ENCODE data around the gene INPP1. TPM values are rescaled to one million over a fixed set of nuclear protein-coding genes. Genes with fewer than 3 reads are reported as not detected.
"Not testable (repeated sequence)": the region's sequence is repeated elsewhere in the genome, so short reads cannot be mapped to it uniquely, and the experiment has no call there.

INPP1 gene
- polyA plus RNA-seq, 3 donors: 13.1 to 35.2 (median 27.1) TPM

DNA sequence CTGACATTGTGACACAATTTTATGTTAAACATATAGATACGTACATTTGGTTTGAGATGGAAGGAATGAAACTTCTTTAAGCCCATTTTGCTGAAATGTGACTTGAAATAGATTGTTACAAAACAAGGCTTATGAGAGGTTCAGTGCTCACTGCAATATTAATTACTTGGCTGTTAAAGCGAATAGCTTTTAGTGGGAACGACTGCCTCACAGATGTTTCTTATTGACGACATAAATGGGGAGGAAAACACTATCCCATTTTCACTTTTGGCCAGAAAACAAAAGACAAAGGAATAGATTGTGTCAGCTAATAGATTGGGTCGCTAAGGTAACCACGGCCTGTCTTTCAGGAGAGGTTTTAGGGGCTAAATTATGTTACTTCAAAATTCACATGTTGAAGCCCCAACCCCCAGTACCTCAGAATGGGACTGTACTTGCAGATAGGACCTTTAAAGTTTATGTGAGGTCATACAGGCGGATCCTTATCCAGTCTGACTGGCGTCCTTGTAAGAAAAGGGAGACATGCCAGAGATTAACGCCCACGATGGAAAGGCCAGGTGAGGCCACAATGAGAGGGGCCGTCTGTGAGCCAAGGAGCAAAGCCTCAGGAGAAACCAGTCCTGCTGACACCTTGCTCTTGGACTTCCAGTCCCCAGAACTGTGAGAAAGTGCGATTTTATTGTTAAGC is 10.8 kb downstream of the INPP1 start:
- 42 to 60% (median 60%) methylated on average over 12 of the region's 12 CpGs for WGBS, 3 donors
- H3K27ac ChIP-seq (ENCODE audit: low read depth, low read length): no peak overlapping the region

DNA sequence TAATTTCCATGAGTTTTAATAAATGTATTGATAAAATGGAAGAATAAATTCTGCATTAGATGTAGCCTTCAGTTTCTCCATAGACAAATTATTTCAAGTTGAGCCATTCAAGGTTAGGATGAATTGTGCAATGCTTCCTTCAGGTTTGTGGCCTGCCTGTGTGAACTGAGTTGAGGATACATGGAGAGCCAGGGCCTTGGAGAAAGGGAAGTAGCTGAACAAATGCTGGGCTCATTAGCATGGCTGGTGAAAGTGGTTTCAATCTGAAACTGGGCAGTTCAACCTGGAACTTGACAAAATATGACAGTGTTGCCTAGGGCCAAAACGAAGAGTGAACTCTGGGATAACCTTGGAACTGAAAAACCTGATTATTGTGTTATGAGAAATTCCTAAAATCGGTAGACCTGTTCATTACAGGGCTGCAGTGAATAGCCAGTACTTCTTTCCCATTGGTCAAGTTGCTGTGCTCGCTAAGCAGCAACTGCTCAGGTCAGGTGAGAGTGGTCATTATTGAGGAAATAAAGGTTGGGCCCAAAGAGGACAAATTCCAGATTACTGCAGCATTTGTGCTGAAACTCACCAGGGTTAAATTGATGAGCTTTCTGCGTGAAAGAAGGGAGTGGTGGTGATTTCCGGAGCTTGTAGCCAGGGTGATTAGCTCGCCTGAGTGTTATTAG is 12.7 kb downstream of the INPP1 start:
- 49 to 58% (median 53%) methylated on average over 6 of the region's 6 CpGs for WGBS, 3 donors
- no peak overlapping the region for H3K27ac ChIP-seq (ENCODE audit: low read depth, low read length)

DNA sequence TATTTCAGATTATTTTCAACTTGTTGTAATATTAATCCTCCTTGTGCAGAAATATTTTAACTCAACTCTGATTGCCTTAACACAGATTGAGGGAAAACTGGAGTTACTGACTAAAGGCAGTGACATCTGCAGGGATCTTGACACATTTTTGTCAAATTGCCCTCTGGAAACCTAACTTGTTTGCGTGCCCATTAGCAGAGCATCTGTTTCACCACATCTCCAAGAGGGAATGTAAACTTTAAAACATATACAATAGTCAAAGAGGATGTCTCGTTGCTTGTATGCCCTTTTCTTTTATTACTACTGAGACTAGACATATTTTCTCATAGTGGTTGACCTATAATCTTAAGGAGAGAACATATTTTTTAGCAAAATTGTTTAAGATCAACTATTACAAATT is 14.2 kb downstream of the INPP1 start:
- 49 to 73% (median 72%) methylated on average over 2 of the region's 2 CpGs for WGBS, 3 donors
- no peak overlapping the region for H3K27ac ChIP-seq (ENCODE audit: low read depth, low read length)

DNA sequence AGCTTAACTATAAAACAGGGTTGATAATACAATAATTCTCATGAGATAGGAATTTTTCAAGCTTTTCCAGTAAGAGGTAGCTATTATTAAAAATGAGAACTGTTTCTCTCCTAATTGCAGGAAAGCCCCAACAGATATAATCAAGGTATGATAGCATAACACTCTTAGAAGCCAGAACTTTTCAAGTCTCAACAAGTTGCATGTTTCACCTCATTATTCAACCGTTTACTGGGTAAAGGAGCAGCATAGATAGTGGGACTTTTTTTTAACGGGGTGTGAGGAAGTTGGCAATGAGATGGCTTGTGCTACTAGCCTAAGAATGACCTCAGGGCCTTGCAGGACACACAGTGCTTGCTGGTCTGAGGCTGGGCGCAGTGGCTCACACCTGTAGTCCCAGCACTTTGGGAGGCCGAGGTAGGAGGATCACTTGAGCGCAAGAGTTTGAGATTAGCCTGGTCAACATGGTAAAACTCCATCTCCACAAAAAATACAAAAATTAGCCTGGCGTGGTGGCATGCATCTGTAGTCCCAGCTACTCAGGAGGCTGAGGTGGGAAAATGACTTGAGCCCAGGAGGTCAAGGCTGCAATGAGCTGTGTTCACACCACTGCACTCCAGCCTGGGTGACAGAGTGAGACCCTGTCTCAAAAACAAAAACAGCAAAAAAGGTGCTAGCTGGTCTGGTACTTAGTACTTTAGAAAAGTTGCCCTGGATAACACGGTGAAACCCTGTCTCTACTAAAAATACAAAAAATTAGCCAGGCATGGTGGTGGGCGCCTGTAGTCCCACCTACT is 15.5 kb downstream of the INPP1 start:
- not testable (repeated sequence) for H3K27ac ChIP-seq (ENCODE audit: low read depth, low read length)
- 75 to 80% (median 77%) methylated on average over 8 of the region's 8 CpGs for WGBS, 3 donors

DNA sequence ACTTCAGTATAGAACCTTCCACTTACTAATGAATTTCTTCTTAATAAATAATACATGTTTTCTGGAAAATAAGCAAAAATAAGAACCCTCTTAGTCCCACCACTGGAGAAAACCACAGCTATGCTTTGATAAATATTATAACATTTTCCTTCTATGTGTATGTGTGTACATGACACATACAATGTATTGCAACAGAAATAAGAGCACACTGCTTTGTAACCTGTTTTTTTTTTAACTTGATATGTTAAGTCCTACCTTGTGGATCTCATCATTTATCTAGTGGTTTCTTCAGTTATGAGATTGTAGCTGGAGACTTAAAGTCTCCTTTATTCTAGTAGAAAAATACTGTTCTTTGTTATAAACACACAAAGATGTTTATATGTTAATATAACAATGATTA is 17.2 kb downstream of the INPP1 start:
- H3K27ac ChIP-seq (ENCODE audit: low read depth, low read length): no peak overlapping the region

DNA sequence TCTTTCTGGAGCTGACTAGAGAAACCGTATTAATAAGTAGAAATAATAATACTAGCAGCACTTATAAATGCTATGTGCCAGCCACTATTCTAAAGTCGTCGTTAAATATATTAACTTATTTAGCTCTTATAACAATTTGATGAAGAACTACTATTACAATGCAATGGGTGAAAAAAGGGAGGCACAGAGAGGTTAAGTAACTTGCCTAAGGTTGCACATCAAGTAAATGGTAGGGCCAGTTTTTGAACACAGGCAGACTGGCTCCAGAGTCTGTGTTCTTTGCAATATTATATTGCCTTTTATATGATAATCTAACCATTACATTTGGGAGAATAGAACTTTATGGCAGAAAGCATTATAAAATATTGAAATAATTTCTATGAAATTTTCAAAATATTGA is 17.6 kb downstream of the INPP1 start:
- 94 to 98% (median 97%) methylated on average over 3 of the region's 3 CpGs for WGBS, 3 donors
- no peak overlapping the region for H3K27ac ChIP-seq (ENCODE audit: low read depth, low read length)

DNA sequence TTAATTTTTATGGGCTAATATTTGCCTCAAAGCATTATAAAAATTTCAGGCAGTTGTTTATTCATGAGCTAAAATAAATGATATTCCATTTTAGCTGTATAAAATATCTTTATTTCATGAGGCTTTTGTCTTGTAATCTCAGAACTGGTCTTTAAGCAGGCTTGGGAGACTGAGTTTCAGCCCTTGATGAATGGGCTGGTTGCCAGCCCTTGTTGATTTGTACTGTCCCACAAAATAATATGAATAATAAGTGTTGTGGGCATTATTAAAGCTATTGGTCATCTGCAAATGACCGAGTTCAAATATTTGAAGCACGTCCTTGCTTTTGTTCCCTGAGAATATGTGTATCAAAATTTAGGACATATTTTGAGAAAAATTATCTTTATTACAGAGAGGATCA is 18.2 kb downstream of the INPP1 start:
- H3K27ac ChIP-seq (ENCODE audit: low read depth, low read length): no peak overlapping the region
- 46 to 95% (median 70%) methylated on average over 2 of the region's 2 CpGs for WGBS, 3 donors

DNA sequence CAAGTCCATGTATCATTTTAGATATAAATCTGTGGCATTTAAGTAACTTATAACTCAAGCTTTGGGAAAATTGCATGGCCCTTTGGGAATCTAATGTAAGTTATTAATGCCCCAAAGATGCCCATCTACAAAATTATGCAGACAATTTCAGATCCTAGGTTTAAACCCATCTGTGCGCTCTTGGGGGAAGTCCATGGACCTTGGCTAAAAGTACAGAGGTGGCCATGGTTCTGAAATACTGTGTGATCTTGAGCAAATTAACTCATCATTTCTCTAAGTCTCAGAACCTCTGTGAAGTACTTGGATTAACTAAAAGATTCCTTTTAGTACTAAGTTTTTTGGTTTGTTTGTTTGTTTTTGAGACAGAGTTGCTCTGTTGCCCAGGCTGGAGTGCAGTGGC is 19.5 kb downstream of the INPP1 start:
- 100% methylated on average over 1 of the region's 1 CpG for WGBS, 3 donors
- H3K27ac ChIP-seq (ENCODE audit: low read depth, low read length): no peak overlapping the region

DNA sequence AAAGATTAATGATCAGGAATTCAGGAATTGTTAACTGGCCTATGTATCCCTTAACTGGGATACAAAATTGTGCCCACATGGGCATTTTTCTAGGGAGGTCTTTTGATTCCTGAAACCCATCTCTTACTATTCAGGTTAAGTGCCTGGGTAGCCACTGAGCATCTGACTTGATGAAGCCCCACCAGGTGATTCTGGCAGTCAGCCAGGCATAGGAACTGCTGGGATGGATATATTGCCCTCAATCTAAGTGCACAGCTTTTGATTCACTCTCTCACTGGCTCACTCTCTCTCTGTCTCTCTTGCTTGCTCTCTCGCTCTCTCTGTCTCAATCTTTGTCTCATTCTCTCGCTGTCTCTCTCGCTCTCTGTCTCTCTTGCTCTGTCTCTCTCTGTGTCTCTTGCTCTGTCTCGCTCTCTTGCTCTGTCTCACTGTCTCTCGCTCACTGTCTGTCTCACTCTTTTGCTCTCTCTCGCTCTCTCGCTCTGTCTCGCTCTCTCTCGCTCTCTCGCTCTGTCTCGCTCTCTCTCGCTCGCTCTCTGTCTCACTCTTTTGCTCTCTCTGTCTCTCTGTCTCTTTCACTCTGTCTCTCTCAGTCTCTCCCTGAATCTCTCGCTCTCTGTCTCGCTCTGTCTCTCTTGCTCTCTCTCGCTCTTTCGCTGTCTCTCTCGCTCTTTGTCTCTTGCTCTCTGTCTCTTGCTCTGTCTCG is 22.3 kb downstream of the INPP1 start:
- H3K27ac ChIP-seq (ENCODE audit: low read depth, low read length): no peak overlapping the region
- WGBS, 3 donors: 92 to 99% (median 97%) methylated on average over 18 to 19 of the region's 19 CpGs

DNA sequence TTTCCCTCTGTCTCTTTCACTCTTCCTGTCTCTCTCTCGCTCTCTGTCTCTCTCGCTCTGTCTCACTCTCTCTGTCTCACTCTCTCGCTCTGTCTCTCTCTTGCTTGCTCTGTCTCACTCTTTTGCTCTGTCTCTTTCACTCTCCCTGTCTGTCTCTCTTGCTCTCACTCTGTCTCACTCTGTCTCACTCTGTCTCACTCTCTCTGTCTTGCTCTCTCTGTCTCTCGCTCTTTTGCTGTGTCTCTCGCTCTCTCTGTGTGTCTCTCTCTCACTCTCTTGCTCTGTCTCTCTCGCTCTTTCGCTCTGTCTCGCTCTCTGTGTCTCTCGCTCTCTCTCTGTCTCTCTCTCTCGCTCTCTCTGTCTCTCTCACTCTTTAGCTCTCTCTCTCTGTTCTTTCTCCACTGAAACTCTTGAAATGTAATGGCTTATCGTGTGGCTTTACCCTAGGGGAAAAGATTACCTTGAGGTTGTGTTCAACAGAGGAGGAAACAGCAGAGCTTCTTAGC is 22.9 kb downstream of the INPP1 start:
- WGBS, 3 donors: 88 to 94% (median 89%) methylated on average over 11 of the region's 11 CpGs
- no peak overlapping the region for H3K27ac ChIP-seq (ENCODE audit: low read depth, low read length)

DNA sequence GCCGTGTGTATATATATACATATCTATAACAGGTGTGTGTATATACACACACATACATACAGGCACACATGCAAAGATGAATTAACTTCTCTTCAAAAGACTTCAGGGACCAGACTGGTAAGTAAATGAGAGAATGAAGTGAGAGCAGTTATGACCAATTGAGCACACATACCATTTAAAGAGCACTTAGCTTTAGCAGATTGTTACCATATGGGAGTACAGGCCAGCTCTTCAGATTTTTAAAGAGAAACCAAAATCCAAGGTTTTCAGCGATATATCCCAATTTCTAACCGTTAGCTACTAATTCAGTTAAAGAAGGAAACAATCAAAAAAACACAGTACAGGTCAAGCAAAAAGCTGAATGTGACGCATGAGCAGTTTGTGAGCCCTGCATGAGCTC is 23.7 kb downstream of the INPP1 start:
- no peak overlapping the region for H3K27ac ChIP-seq (ENCODE audit: low read depth, low read length)
- 93 to 97% (median 95%) methylated on average over 4 of the region's 4 CpGs for WGBS, 3 donors

DNA sequence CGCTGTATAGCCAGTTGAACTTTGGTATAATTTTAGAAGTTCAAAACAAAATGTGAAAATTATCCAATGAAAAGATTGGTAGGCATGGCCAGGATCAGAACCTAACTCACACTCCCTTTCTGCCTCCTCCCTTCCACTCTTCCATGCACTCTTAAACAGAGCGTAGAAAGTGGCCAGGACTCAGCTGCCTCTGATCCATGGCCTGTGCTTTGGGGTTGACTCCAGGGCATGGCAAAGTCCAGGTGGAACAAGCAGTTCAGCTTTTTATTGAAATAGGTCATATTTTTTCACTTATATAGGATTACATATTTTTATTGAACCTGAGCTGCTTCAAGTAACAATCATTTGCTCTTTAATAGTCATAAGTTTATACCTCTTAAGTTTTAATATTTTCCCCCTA is 26.2 kb downstream of the INPP1 start:
- H3K27ac ChIP-seq (ENCODE audit: low read depth, low read length): no peak overlapping the region
- 76 to 99% (median 97%) methylated on average over 2 of the region's 2 CpGs for WGBS, 3 donors

DNA sequence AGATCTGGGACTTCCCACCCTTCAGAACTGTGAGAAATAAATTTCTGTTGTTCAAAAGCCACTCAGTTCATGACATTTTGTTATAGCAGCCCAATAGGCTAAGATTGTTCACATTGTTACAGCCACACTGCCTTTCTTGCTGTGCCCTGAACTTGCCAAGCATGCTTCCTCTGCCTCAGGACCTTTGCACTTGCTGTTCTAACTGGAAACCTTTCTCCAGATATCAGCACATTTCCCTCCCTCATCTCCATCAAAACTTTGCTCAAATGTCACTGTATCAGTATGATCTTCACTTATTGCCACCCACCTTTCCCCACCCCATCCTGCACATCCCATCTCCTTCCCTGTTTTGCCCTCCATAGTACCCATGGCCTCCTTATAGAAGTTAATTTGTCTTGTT is 32.7 kb downstream of the INPP1 start:
- no peak overlapping the region for H3K27ac ChIP-seq (ENCODE audit: low read depth, low read length)

DNA sequence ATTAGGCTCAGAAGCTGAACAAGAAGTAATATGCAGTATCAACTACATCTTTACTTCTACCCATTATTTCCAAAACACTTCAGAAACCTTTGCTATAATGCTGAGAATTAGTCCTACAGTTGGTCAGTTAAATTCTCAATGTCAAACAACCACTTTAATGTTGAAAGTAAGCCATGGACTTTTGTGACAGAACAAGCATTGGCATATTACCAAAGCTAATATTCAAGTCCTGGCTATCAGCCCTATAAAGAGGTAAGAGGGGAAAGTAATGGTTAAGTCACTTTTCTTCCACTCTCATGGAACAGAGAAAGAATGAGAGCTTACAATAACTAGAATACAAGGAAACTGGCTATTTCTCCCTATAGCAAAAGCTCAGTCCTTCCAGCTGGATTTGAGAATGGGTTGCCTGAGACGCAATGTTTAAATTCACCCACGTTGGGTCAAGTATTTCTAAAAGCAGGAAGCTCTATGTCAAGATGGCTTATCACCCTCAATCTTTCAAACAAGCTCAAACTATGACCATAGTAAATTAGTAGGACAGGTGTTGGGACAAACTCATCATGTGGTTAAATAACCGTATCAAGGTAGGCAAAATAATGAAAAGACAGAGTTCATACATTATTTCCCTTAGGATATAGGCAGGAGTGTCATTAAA is 33.3 kb downstream of the INPP1 start:
- no peak overlapping the region for H3K27ac ChIP-seq (ENCODE audit: low read depth, low read length)
- WGBS, 3 donors: 65 to 79% (median 76%) methylated on average over 3 of the region's 3 CpGs

DNA sequence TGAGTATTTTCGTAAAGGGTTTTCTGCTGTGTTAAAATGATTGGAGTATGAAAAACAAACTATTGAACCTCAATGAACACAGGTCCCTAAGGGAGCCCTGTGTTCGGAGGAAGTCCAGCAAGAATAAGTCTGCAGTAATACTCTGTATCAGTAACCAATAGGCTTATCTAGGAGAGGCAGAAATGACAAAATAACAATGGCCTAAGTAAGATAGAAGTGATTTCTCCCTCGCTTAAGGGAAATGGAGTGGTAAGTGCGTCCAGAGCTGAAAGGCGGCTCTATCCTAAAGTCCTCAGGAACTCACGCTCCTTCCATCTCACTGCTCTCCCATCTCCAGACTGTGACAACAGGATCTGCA is 35.5 kb downstream of the INPP1 start:
- WGBS, 3 donors: 77 to 87% (median 85%) methylated on average over 6 of the region's 6 CpGs
- no peak overlapping the region for H3K27ac ChIP-seq (ENCODE audit: low read depth, low read length)

DNA sequence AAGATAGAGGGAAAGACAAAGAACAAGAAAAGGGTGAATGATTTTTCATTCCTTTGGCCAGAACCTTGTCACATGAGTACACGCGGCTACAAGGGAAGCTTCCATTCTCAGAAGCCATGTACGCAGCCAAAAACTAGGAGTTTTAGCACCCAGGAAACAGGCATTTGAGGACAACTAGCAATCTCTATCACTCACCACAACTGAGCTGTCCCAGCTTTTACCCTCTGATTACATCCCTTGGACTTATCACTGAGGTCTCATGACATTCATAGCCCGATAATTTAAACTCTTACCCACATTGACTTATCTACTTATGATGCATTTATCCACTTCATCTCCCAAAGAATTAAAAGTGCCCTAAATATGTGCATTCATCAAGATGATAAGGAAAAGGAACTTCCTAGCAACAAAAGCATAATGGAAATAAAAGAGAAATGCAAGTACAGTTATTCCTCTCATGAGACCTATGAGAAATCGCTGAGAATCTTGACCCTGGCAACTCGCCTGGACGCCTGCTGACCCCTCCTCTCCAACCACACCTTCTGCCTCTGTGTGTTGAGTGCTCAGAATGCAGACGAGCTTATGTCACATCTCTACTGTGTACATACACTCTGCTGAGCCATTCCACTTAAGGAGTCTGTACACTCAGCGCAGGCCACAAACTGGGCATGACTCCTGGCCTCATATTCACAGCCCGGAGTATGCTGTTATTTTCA is 36.0 kb downstream of the INPP1 start:
- WGBS, 3 donors: 56 to 70% (median 62%) methylated on average over 10 of the region's 10 CpGs
- H3K27ac ChIP-seq (ENCODE audit: low read depth, low read length): no peak overlapping the region

DNA sequence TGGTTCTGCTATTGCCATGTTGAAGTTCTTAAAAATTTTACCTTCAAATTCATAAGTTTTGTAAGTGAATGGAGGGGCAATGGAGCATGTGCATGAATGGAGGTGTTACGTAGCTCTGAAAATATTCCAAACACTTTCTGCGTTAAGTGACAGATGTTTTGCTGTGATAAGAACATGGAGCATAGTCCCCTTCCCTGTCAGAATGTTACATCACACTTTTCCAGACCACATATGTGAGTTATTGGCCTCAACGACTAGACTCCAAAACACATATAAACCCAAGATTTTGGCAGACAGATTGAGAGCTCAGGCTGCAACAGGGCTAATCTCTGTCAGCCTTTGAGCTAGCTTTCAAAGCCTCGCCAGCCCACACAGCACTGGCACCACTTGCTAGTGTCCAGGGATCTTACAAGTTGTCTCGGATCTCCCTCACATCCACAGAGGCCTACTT is 37.6 kb downstream of the INPP1 start:
- 70 to 73% (median 72%) methylated on average over 5 of the region's 5 CpGs for WGBS, 3 donors
- no peak overlapping the region for H3K27ac ChIP-seq (ENCODE audit: low read depth, low read length)

DNA sequence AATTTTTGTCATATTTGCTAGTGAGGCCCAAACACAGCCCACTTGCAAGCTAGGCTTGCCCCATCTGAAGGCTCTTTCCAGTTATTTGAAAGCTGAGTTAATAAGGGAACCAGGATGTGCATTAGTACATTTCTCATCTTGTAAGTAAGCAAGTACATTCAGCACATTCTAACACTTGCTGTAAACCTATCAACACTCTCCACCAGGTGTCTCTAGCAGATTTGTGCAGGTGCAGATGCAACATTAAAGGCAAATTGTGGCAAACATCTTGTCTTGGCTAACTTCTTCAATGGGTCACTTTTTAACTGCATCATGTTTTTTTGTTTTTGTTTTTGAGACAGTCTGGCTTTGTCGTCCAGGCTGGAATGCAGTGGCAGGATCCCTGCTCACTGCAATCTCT is 39.5 kb downstream of the INPP1 start:
- no peak overlapping the region for H3K27ac ChIP-seq (ENCODE audit: low read depth, low read length)
- WGBS, 3 donors: 36 to 61% (median 46%) methylated on average over 1 of the region's 1 CpG

Measured in adipose tissue (tissue), 3 donors.